Measurements from ENCODE around the gene HDAC4.

The HDAC4 gene

DNA sequence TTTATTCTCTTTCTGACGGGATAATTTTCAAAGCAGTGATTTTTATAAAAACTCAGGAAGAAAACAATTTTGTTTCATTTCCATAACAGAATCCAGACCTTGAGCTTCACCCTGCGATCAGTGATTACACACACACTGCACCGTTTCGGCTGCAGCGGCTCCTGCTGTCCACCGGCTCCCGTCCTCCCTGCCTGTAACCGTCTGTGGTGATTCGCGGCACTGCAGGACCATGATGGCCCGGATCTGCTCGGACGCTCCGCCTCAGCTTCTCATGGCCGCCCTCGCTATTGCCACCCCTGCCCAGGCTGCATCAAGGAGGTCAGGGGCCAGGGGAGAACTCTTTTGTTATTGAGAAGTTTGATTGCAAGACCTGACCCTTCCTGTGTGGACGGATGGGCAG lies 306.9 kb downstream of the HDAC4 start:
- DNase-seq, result no peak

DNA sequence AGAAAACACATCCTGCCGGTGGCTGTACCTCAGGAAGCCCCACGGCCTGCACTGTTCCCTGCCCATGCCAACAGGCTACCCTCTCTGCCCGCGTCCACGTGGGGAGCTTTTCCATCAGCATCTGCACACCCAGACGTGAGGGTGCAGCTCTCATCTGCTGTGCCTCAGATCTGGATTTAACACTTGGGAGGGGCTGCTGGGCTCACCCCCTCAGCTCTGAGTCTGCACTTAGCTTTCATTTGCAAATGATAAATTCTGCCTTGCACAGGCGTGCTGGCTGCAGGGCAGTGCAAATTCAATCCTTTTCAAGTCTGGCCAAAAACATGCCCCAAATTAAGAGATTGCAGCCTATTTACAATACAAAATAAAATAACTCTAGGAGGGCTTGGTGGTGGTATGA lies 307.3 kb downstream of the HDAC4 start:
- no peak for DNase-seq

DNA sequence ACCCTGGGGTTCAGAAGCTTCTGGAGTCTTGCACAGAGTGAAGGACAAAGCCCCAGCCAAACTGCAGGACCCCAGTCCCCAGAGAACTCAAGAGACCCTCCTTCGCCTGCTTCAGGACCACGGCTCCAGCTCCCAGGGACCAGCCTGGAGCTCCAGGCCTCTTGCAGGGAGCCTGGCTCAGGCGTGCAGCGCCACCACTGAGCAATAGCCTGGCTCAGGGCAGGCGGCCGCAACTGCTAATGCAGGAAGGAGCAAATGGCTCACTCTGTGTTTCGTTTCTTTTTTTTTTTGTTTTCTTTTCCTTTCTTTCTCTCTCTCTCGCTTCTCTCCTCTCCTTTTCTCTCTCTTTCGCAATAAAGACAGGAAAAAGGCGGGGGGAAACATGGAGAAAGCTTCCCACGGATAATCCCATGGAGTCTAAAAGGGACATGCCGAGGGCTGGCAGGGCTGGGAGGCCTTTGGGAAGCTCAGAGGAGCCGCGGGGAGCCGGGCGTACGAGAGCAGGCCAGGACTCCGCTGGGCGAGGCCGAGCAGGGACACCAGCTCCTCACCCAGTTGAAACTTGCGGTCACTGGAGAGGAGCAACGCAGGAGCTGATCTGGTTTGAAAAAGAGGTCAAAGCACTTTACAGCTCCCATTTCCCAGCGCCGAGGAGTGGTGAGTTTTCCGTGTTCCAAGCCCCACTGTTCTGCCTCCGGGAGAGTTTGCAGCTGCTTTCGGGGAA lies 308.1 kb downstream of the HDAC4 start:
- DNase-seq, result no peak

DNA sequence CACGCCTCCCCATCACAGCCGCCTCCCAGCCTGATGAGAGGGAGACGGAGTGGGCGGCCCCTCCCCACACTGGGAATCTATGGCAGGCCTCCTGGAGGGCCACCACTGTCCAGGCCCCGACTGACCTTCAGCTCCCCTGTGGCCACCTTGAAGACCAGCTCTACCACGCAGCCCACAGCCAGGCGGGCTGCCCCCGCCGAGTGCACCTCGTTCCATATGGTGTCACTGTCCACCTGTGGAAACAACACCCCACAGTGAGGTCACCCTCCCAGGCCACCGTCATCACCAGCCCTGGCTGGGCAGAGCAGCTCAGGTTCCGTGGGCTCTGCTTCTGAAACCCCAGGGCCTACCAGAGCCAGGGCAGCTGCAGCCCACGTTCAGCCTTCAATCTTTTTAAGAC lies 310.9 kb downstream of the HDAC4 start:
- no peak for DNase-seq

DNA sequence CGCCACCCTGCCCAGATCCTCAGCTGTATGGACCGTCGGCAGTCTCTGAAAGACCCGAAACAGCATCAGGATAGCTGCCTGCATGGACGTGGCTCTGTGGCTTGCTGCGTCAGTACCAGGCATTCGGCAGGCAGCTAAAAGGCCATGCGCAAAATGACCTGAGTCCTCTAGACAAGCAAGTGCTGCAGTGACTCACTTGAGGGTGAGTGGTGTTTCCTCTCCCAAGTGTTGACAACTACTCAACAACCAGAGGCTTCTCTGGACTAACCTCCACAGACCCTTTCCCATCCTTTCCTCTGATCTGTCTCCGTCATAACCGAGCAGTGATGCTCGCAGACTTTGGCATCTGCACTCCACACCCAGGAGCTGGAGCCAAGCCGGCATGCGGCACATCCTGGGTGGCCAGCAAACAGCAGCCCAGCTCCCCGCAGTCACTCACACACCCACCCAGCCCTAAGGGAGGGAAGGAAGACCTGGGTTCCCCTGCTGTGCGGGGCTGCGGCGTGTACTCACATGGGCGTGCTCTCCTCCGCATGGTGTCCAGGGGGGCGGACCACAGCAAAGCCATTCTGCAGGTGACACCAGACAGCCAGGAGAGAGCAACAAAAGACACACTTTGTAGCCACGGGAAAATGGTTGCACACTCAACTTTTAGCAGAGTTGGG lies 313.6 kb downstream of the HDAC4 start:
- DNase-seq, result no peak

DNA sequence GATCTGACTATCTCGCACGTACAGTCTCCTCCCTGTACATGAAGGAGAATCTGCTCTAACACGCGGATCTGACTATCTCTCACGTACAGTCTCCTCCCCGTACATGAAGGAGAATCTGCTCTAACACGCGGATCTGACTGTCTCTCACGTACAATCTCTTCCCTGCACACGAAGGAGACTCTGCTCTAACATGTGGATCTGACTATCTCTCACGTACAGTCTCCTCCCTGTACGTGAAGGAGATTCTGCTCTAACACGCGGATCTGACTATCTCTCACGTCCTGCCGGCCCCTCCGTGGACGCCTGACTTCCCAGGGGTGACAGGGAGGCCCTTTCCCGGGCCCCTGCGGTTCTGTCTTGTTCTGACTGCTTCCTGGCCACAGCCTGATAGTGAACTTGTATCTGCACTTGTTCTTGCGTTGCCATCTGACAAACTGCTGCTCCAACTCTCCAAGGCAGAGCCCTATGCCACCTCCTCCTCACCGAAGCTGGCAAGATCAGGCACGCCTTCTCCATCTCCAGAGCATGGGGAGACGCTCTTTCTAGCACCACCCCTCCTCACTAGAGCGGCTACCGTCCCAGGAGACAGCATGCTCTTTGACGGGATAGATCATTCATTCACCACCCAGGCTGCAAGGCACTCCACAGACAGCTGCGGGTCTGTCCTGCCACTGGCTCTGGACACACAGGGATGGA lies 314.3 kb downstream of the HDAC4 start:
- no peak for DNase-seq

DNA sequence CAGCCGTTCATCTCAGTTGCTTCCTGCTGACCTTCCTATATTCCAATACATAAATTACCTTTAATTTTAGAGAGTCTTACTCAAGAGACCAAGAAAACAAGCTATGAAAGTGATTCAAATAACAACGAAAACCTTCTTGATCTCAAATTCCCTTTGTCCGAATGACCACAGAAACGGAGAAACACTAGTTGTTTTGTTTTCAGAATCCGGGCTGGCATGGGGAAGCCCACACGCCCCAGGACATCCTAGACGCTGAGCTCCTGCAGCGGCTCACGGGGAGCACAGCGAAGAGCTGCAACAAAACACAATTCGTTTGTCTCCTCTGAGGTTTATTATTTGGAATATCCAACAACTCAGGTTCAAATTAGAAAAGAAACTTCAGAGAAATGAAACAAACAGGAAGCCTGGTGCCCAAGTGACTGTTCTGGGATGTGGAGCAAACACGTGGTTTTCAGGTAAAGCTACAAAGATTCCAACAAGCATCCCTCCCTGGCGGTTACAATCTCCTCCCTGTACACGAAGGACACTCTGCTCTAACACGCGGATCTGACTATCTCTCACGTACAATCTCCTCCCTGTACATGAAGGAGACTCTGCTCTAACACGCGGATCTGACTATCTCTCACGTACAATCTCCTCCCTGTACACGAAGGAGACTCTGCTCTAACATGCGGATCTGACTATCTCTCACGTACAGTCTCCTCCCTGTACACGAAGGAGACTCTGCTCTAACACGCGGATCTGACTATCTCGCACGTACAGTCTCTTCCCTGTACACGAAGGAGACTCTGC lies 315.4 kb downstream of the HDAC4 start:
- no peak for DNase-seq

DNA sequence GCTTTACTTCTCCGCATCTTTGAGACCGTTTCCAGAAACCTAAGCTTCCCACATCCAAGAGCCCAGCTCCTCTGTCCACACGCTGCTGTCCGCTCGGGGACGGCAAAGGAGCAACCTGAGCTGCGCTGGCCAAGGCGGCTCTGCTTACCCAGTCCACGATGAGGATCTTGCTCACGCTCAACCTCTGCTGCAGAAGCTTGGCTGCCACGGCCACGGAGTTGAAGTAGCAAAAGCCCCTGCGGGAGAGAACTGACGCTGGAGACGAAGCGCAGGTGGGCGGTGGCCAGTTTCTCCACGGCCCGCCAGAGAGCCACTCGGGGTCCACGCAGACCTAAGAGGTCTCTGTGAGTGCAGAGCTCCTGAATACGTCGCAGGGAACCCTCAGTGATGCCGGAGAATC lies 316.8 kb downstream of the HDAC4 start:
- DNase-seq, result no peak

DNA sequence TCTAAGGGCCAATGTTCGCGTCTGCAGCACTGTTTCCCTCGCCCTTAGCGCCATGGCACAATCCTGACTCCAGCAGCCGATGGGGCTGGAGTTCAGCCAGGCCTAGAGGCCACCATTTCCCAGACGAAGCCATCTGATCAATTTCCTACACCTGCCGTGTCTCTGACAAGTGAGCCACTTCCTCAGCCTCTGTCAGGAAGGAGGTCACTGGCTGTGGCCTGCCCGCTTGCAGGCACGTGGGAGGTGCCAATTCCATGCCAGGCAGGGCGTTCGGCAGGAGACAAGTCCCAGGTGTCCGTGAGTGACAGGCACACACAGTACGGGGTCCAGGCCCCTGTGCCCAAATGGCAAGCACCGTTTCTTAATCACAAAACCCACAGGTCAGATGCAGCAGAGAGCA lies 318.4 kb downstream of the HDAC4 start:
- no peak for DNase-seq

DNA sequence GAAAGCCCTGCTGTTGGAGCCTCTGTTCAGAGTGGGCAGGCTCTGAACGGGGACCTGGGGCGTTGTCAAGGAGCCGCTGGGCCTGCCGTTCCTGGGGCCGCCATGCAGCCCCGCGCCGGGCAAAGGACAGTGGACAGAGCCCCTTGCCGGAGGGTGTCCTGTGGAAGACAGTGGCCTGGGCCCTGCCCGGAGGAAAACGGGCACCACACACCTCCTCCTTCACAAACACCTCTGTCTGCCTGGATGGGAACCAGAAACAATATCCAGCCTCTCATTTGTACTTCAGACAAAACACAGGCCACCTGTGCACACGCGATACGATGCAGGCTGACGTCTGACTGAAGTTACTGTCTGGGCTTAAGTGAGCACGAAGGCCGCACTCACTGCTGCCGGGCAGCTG lies 319.2 kb downstream of the HDAC4 start:
- no peak for DNase-seq

DNA sequence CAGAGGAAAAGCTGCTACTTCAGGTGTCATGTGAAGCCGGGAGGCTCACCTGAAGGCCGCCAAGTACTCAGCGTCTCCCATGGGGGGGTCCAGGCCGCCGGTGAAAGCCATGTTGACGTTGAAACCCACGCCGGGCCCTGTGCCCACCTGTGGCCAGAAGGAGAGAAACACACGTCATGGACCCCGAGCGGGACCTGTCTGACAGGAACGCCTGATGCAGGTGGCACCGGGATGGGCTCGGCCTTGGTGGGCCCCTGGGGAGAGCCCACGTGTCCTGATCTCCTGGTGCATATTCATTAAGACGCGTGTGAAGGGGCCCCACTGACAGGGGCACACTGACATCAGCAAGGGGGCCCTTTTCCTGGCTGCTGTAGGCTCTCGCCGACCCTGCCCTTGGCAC lies 319.8 kb downstream of the HDAC4 start:
- DNase-seq, result no peak

DNA sequence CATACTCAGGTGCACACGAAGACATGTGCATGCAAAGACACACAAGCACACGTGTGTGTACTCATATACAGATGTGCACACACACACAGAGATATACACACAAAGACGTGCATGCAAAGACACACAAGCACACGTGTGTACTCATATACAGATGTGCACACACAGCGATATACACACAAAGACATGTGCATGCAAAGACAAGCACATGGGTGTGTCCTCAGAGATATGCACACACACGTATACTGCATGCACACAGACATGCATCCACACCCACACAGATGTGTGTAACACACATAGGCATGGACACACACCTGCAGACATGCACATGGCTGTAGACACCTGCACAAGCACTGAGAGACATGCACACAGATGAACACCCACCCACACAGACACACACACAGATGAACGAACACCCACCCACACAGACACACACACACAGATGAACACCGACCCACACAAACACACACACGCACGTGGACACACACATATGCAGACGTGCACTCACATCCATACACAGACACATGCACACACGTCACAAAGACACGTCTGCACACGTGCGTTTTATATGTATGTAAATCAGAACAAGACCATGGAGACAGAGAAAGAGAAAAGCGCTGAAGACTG lies 321.0 kb downstream of the HDAC4 start:
- no peak for DNase-seq

DNA sequence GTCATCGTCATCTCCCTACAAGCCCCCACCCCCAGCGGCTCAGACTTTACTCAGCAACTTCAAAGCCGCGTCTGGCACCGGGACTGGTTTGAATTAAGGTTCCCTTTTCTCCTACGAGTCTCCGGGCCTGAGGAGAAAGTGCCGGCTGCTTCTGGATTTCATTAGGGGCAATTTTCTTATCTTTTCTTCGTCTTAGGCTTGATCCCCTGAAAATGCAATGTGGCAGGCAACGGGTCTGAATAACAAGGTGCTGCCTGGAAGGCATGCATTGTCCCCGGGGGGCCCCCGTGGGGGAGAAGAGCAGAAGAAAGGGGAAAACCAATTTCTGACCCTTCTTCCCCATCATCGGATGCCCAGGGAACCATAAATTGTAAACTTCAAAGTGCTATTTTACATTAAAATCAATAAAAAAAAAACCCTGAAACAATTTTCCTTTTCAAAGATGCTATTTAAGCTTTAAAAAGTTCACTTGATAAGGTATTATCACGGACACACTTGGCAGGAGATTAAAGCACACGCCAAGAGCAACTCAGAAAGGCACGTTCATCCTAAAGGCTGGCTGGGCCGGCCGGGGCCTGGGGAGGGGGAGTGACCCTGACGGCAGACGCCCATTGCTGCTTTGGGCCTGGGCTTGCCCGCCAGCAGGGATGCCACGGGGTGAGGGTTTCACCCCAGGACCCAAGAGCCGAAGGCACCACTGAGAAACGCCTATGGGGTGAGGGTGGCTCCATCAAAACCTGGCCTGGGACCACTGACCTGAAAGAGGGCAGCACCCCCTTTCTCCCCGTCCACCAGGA lies 322.5 kb downstream of the HDAC4 start:
- no peak for DNase-seq

DNA sequence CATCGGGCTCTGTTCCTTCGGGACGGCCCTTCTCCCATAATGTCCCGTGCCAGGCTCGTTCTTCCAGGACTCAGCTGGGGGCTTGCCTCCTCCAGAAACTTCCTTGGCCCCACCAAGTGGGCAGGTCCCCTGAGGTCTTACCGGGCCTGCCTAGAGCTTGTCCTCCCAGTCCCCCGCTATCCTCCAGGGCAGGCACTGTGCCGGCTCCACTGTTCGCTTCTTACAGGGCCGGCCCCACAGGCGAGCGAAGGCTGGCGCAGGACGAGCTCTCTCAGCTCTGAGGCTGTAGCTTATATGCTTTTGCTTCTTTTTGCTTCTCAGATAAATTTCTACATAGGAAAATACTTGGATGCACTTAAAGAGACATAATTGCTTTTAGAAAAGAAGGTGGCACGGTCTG lies 323.6 kb downstream of the HDAC4 start:
- DNase-seq, result no peak

DNA sequence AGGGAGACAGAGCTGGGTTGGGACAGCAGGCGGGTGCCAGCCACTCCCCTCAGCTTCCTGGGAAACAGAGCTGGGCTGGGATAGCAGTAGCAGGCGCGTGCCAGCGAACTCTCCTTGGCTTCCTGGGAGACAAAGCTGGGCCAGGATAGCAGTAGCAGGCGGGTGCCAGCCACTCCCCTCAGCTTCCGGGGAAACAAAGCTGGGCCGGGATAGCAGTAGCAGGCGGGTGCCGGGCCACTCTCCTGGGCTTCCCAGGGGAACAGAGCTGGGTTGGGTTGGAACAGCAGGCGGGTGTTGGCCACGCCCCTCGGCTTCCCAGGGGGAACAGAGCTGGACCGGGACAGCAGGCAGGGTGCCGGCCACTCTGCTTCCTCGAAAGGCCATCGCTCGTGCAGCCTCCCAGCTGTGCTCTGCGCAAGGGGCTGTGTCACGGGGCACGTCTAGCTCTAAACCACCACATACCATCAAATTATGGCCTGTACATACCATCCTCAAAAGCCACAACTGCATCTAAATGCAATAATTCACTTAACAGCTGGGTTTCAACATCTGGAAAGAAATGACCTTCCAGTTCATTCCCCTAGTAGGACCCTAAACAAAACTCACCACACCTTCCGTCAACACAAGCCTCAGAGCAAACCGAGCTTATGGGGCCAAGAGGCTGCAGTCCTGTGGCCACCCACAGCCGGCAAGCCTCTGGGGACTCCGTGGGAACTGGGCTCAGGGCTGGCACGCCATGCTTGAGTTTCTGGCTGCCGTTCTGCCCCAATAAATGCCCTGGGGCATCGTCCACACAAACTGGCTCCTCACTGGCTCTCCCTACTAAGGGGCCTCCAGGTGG lies 324.7 kb downstream of the HDAC4 start:
- no peak for DNase-seq

DNA sequence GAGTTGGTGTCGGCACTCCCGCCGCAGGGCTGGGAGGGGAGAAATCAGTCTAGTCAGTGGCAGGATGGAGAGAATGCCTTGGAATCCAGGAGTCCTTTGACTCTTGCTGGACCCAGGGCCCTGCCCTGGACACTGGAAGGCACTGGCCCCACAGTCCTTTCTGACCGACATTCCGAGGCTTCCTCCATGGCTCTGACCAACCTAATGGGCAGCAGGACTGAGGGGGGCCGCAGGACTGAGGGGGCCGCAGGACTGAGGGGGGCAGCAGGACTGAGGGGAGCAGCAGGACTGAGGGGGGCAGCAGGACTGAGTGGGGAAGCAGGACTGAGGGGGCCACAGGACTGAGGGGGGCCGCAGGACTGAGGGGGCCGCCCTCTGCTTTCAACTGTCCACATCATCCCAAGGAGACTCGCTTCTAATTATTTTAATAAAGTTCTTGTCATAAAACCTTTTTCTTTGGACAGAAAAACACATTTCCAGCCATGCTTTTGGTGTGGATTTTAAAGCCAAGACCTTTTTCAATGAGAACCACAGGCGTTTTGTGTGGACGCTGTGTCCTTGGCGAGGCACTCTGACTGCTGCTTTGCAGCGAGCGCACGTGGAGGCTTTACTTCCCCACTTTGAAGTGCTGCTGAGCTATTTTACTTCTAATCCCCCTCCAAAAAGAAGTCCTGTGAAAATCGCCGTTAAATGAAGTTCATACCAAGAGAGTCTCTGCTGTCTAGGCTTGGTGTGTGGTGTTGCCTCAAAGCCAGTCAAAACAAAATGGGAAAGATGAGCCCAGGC lies 326.9 kb downstream of the HDAC4 start:
- DNase-seq, result no peak

DNA sequence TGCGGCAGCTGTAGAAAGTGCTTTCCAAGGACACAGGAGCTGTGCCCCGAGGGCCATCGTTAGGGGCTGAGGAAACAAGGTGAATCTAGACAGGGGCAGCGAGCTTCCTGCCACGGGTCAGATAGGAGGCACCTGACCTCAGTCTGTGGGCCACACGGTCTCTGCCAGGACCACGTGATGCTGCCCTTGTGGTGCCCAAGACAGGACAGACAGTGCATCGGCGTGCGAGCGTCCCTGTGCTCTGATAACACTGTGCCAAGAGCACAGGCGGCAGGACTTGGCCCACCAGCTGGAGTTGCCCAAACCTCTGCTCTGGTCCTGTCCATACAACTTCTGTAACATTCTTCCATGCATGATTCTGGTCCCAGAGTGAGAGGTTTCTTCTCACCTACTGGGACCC lies 327.6 kb downstream of the HDAC4 start:
- no peak for DNase-seq

DNA sequence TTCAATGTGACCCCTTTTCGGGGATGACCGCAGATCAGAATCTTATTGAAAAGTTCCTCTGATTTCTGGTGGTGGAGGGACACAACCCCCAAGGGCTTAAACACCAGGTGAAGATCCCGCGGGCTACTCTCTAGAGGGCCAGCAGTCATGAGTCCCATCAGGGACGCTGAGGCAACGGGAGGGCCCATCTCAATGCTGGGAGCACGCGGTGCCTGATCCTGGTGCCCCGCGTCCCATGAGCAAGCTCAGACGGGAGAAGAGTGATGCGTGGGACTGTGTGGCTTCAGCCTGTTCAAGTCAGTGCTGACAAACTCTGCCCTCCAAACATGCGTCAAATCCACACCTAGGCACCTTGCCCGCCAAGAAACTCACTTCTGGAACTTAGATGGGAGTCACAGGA lies 328.0 kb downstream of the HDAC4 start:
- DNase-seq, result no peak

DNA sequence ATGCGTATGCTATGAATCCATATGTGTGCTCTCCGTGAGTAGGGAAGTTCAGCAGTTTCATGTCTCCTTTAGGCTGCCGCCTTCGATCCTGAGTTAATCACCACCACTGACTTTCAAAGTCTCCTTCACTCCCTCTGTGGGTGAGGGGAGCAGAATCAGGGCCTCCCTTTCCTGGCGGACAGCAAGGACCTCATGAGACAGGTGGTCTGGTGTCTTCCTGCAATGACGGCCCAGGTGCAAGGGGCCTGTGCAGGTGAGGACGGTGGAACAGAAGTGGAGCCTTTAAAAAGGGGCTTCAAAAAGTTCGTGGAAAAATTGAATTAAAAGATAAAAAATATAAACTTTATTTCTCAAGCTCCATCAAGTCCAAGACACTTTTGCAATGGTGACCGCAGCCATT lies 330.4 kb downstream of the HDAC4 start:
- DNase-seq, result no peak

Data from stimulated activated CD4-positive, alpha-beta T cell treated with anti-CD3 and anti-CD28 coated beads, Interleukin-2, amount 100 ng/mL, for 24 hours (primary cell).